22Rv1 (cell line): Measurements from ENCODE around the gene CKAP2.
"Not testable (repeated sequence)": the region's sequence is repeated elsewhere in the genome, so short reads cannot be mapped to it uniquely, and the experiment has no call there.

Source experiments
- CTCF ChIP-seq: fragments of 450-650 bp; IDR thresholded peaks from 2 replicates; pipeline ENCODE4 v1.5.1; 2017; ENCODE audit warnings: mild to moderate bottlenecking
- ZFX ChIP-seq: fragments of 450-650 bp; IDR thresholded peaks from 2 replicates; pipeline ENCODE4 v1.6.1; 2017; ENCODE audit warnings: antibody characterized with exemption, borderline replicate concordance

- not testable (repeated sequence) for TF ChIP-seq CTCF, ZFX
These were observed 13.2 kb downstream of the CKAP2 start for GRCh38 chr13:52468487-52468886.
